ENCODE results near the gene CACNG7. TPM values are rescaled to one million over a fixed set of nuclear protein-coding genes. Genes with fewer than 3 reads are reported as not detected.

Gene CACNG7
- total RNA-seq, 1 experiment from 2014 or later: 22.7 TPM

DNA sequence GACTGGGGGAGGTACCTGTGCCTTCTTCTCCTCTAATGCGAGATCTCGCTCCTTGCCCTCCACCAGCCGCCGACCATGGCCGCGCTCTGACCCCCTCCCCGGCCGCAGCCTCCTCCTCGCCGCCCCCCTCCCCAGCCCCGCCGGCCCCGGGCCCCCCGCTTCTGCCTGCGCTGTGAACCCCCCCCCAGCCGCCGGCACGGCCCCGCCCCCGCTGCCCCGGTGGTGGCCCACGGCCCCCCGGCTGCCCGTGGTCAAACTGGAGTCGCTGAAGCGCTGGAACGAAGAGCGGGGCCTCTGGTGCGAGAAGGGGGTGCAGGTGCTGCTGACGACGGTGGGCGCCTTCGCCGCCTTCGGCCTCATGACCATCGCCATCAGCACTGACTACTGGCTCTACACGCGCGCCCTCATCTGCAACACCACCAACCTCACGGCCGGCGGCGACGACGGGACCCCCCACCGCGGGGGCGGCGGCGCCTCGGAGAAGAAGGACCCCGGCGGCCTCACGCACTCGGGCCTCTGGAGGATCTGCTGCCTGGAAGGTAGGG is 53.9 kb downstream of the CACNG7 start, which contains the start of gene CACNG8:
Gene CACNG8, plus strand, starts transcription at position 51 of the 545 bp plus-strand sequence.
- no peaks in the 10 kb centered on the region for H3K79me1 ChIP-seq (ENCODE audit: insufficient read depth, low read depth, low read length, poor library complexity, severe bottlenecking)
- H2AK5ac ChIP-seq (ENCODE audit: insufficient read length, low read length): no peak within 1 kb of the TSS
- H3K18ac ChIP-seq (ENCODE audit: insufficient read length, low read depth, low read length): peak within 1 kb of the TSS; percentile 17
- H2BK12ac ChIP-seq (ENCODE audit: insufficient read length, low read depth, low read length): no peak within 1 kb of the TSS
- H3K9ac ChIP-seq (ENCODE audit: extremely low read depth, insufficient read length, low read length): no peak within 1 kb of the TSS
- H3K27ac ChIP-seq (ENCODE audit: insufficient read length, low read depth, low read length): no peak within 1 kb of the TSS
- H3K27me3 ChIP-seq (ENCODE audit: insufficient read depth, low read length): no peaks in the 10 kb centered on the region; the same call in 1 of the 2 replicates
- DNase-seq: no peak
- H3K56ac ChIP-seq (ENCODE audit: insufficient read length, low read depth, low read length): no peak within 1 kb of the TSS
- H2AFZ ChIP-seq (ENCODE audit: low read length): no peak within 1 kb of the TSS
- no peak within 1 kb of the TSS for H3K4ac ChIP-seq (ENCODE audit: low read depth, low read length)
- Mint-ChIP-seq H3K9me3 (no peaks in the 10 kb centered on the region), H3K36me3 (ENCODE audit: insufficient read depth in 1 of 3, low read depth in 3 of 3) (peaks cover 21 to 35% (median 24%) of the 10 kb centered on the region in 3 experiments), H3K27ac (no peak within 1 kb of the TSS), H3K4me3 (peak within 1 kb of the TSS; percentile 66 to 94), H3K27me3 (ENCODE audit: low read depth) (peaks cover 71% of the 10 kb centered on the region), H3K4me1 (peaks cover 40 to 49% of the 10 kb centered on the region in 2 experiments)
- TF ChIP-seq, protein P1, sequence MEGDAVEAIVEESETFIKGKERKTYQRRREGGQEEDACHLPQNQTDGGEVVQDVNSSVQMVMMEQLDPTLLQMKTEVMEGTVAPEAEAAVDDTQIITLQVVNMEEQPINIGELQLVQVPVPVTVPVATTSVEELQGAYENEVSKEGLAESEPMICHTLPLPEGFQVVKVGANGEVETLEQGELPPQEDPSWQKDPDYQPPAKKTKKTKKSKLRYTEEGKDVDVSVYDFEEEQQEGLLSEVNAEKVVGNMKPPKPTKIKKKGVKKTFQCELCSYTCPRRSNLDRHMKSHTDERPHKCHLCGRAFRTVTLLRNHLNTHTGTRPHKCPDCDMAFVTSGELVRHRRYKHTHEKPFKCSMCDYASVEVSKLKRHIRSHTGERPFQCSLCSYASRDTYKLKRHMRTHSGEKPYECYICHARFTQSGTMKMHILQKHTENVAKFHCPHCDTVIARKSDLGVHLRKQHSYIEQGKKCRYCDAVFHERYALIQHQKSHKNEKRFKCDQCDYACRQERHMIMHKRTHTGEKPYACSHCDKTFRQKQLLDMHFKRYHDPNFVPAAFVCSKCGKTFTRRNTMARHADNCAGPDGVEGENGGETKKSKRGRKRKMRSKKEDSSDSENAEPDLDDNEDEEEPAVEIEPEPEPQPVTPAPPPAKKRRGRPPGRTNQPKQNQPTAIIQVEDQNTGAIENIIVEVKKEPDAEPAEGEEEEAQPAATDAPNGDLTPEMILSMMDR (conservative IDR thresholded peaks at IDR 0.05): no peak
- no peaks in the 10 kb centered on the region for H4K20me1 ChIP-seq (ENCODE audit: control insufficient read depth, insufficient read depth, insufficient read length)
- H2BK5ac ChIP-seq (ENCODE audit: insufficient read length, low read length): no peak within 1 kb of the TSS
- no peak within 1 kb of the TSS for H2BK120ac ChIP-seq (ENCODE audit: low read depth, low read length, poor library complexity, severe bottlenecking)
- no peak within 1 kb of the TSS for H2BK20ac ChIP-seq (ENCODE audit: low read depth, low read length, poor library complexity, severe bottlenecking)
- no peaks in the 10 kb centered on the region for H3K79me2 ChIP-seq (ENCODE audit: insufficient read depth, low read length)
- no peak within 1 kb of the TSS for H3K23ac ChIP-seq (ENCODE audit: insufficient read length, low read depth, low read length)
- no peaks in the 10 kb centered on the region for H3K9me3 ChIP-seq (ENCODE audit: control insufficient read depth, low read depth, low read length)
- no peak within 1 kb of the TSS for H4K8ac ChIP-seq (replicated peaks; ENCODE audit: insufficient read length, low read depth, low read length)
- H2BK15ac ChIP-seq (ENCODE audit: low read depth, low read length): no peak within 1 kb of the TSS
- 0 out of 2 replicates have a peak, but pooled peaks cover under 1% of the 10 kb centered on the region for H3K4me1 ChIP-seq (ENCODE audit: insufficient read depth, low read length)
- peak within 1 kb of the TSS; percentile 99 for H3K4me2 ChIP-seq (ENCODE audit: insufficient read depth, insufficient read length, low read length)
- WGBS (ENCODE audit: extremely low coverage, insufficient read length, low lambda C conversion rate): no CpG with 5 or more reads among the region's 55 CpGs
- H4K5ac ChIP-seq (ENCODE audit: insufficient read length, low read depth, low read length): no peak within 1 kb of the TSS
- H3K14ac ChIP-seq (ENCODE audit: insufficient read depth, low read length): peak within 1 kb of the TSS; percentile 74; the same call in 1 of the 2 replicates
- H3K23me2 ChIP-seq (ENCODE audit: insufficient read length, low read depth, low read length, poor library complexity, severe bottlenecking): peaks cover 34% of the 10 kb centered on the region
- H3T11ph ChIP-seq (ENCODE audit: low read length): no peak within 1 kb of the TSS
- H4K91ac ChIP-seq (ENCODE audit: insufficient read length, low read depth, low read length): no peak within 1 kb of the TSS
